Ectodermal cell (in vitro differentiated cells): Measurements from ENCODE around the gene GP5.

Experiments used
- H3K27ac ChIP-seq: 2 replicates; pipeline ENCODE4 v1.7.0; 2013; ENCODE audit warnings: mild to moderate bottlenecking, low read depth, low read length; ENCODE audit not compliant: insufficient read depth, poor library complexity, severe bottlenecking
- H3K27me3 ChIP-seq: 2 replicates; pipeline ENCODE4 v1.7.0; 2013; ENCODE audit warnings: mild to moderate bottlenecking, low read length; ENCODE audit not compliant: insufficient read depth, control insufficient read depth, poor library complexity, severe bottlenecking
- H3K36me3 ChIP-seq: one replicate; pipeline ENCODE4 v1.7.0; 2013; ENCODE audit warnings: low read length; ENCODE audit not compliant: control insufficient read depth, insufficient read depth
- H3K4me1 ChIP-seq: one replicate; pipeline ENCODE4 v1.7.0; 2013; ENCODE audit warnings: low read length; ENCODE audit not compliant: control insufficient read depth, insufficient read depth
- H3K4me3 ChIP-seq: 2 replicates; pipeline ENCODE4 v1.7.0; 2013; ENCODE audit warnings: low read depth, low read length, control low read depth; ENCODE audit not compliant: insufficient read depth
- H3K9me3 ChIP-seq: 2 replicates; pipeline ENCODE4 v1.7.0; 2013; ENCODE audit warnings: mild to moderate bottlenecking, low read length, moderate library complexity; ENCODE audit not compliant: control insufficient read depth
- WGBS, 2 experiments: methylation state at CpG; one replicate each; pipeline ENCODE4 v1.1.7; 2013; ENCODE audit warnings: missing lambda C conversion rate in 2 of 2; 5-methylcytosine and 5-hydroxymethylcytosine counted together

The GP5 gene

DNA sequence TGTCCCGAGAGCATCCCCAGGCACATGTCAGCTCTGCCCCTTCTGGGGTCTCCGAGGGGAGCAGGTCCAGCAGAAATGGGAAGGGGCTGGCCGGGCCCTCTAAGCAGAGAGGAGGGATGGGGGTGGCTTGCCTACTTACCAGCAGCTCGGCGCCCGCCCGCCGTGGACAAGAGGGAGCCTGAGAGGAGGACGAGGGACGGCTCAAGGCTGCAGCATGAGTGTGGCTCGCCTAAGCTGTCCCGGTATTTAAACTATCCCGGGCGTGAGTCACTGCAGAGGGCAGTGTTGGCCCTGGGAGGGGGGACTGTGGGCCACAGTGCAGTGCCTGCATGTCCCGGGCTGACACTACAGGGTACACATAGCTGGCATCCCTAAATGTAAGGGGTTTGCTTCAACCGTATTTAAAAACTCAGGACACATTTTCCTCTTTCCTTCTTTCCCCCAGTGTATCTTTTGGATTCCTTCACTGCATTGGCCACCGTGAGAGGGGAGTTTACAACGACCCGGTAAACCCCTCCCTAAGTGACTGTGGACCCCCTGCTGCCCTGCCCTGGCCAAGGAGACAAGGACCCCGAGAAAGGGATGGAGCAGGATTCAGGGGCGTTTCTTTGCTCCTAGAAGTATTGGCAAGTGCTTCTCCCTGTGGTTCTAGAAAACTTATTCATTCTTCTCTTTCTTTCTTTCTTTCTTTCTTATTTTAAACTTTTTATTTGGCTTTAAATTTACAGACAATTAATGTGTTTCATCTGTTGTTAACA, 29.4 kb downstream of the GP5 start, which contains the start of gene LRRC15:
LRRC15 (minus strand) TSS at position 222 of the 758 bp plus-strand sequence. CDS start 8,700 bp downstream, outside the sequence.
- no peak within 1 kb of the TSS for H3K27ac ChIP-seq
- no peaks in the 10 kb centered on the region for H3K36me3 ChIP-seq
- H3K27me3 ChIP-seq: peaks cover 23% of the 10 kb centered on the region
- peaks cover 26% of the 10 kb centered on the region for H3K4me1 ChIP-seq
- H3K9me3 ChIP-seq: no peaks in the 10 kb centered on the region
- WGBS, 2 experiments: 17 to 19% methylated on average over 21 of the region's 21 CpGs
- no peak within 1 kb of the TSS for H3K4me3 ChIP-seq

DNA sequence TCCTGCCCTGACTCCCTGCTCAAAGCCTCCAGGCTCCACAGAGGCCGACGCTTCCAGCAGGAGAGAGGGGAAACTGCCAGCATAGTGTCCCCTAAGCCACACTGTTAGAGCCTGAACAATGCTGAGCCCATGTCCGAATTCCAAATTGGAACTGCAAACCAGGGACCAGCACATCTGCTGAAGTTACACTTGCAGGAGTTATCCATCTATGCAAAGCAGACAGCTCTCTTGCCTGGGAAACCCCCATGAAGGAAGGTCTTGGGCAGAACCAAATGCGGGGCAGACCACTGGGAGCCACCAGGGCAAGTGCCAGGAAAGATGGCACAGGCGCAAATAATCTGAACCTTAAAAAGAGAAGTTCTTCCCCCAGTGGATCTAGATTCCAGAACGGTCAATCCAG, 30.1 kb downstream of the GP5 start:
- H3K4me1 ChIP-seq: peaks cover 28% of the 10 kb centered on the region
- H3K4me3 ChIP-seq: no peak overlapping the region
- H3K36me3 ChIP-seq: no peaks in the 10 kb centered on the region
- H3K27me3 ChIP-seq: peaks cover 23% of the 10 kb centered on the region
- 82 to 84% methylated on average over 6 of the region's 6 CpGs for WGBS, 2 experiments
- no peaks in the 10 kb centered on the region for H3K9me3 ChIP-seq
- H3K27ac ChIP-seq: no peak overlapping the region

DNA sequence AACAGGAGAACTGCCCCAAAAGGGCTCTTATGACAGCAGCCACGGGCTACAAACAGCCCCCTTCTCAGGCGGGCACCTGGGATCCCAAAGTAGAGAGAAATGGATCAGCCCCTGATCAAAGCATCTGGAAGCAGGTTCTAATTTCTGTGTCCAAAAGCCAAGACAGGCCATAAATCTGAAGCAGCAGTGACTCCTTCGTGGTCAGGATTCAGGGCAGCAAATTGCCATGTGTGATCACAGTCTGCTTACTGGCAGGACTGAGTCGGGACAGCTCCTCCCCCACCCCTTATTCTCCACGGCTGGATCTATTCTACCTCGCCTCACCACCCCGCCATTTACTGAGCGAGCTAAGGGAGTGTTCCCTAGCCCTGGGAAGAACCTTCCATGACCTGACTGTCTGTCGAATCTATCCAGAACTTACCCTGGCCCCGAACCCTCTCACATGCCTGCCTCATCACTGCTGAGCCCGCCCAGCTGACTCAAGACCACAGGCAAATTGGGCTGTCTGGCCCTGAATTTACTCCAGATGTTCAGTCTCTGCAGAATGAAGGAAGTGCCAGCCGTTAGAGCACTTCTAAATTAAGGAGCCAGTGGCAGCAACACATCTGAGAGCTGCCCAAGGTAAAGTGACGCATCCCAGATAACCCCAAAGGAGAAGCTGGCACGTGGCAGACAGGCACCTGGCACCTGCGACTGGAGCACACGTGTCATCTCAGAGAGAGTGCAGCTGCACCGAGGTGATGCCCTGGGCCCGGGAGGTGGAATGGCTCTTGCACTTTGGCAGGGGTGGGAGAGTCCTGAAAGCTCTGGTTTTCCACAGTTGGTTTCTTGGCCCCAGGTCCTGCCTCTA, 30.8 kb downstream of the GP5 start:
- no peak overlapping the region for H3K4me3 ChIP-seq
- H3K36me3 ChIP-seq: no peaks in the 10 kb centered on the region
- H3K27ac ChIP-seq: no peak overlapping the region
- H3K9me3 ChIP-seq: no peaks in the 10 kb centered on the region
- peaks cover 23% of the 10 kb centered on the region for H3K27me3 ChIP-seq
- H3K4me1 ChIP-seq: peaks cover 28% of the 10 kb centered on the region
- 66 to 68% methylated on average over 18 of the region's 18 CpGs for WGBS, 2 experiments

DNA sequence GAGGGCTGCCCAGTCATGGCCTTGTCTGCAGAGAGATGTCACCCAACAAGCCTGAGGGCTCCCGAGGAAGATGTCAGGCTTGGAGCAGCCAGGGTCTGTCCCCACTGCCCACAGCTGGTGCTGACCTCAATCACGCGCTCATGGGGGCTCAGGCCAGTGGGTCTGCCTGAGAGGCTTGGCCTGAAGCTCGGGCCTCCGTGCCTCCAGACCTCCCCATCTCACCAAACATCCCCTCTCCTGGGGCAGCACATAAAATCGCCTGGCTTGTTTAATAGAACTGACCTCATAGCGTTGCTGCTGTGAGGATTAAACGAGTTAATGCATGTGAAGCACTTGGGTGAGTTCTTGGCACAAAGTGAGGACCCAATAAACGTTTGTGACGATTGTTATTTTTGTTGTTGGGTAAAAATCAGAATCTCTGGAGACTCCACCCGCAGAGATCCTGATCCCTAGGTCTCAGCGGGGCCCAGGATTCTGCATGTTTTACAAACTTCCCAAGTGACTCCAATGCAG, 33.0 kb downstream of the GP5 start:
- H3K4me1 ChIP-seq: peaks cover 28% of the 10 kb centered on the region
- H3K36me3 ChIP-seq: no peaks in the 10 kb centered on the region
- 92 to 93% methylated on average over 12 of the region's 12 CpGs for WGBS, 2 experiments
- H3K4me3 ChIP-seq: no peak overlapping the region
- H3K9me3 ChIP-seq: no peaks in the 10 kb centered on the region
- no peak overlapping the region for H3K27ac ChIP-seq
- peaks cover 23% of the 10 kb centered on the region for H3K27me3 ChIP-seq

DNA sequence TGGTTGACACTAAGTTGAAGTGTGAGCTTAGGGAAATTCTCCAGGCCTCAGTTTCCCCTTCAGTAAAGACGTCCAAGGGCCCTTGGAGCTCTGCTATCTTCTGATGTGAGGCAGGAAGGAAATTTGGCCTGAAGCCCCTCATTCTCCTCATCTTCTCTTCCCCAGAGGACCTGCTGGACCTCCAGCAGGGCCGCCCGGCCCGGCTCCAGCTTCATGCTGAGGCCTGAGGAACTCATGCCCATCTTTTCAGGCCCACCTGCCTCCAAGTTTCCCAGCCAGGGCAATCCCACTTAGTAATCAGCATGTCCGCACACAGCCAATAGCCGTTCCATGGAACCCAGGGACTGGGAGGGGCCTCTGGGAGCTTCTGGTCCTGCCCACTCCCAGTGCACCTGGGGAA, 33.5 kb downstream of the GP5 start:
- H3K27me3 ChIP-seq: peaks cover 23% of the 10 kb centered on the region
- no peaks in the 10 kb centered on the region for H3K9me3 ChIP-seq
- H3K36me3 ChIP-seq: no peaks in the 10 kb centered on the region
- H3K4me3 ChIP-seq: no peak overlapping the region
- 88 to 94% methylated on average over 6 of the region's 6 CpGs for WGBS, 2 experiments
- H3K4me1 ChIP-seq: peaks cover 24% of the 10 kb centered on the region
- H3K27ac ChIP-seq: no peak overlapping the region

DNA sequence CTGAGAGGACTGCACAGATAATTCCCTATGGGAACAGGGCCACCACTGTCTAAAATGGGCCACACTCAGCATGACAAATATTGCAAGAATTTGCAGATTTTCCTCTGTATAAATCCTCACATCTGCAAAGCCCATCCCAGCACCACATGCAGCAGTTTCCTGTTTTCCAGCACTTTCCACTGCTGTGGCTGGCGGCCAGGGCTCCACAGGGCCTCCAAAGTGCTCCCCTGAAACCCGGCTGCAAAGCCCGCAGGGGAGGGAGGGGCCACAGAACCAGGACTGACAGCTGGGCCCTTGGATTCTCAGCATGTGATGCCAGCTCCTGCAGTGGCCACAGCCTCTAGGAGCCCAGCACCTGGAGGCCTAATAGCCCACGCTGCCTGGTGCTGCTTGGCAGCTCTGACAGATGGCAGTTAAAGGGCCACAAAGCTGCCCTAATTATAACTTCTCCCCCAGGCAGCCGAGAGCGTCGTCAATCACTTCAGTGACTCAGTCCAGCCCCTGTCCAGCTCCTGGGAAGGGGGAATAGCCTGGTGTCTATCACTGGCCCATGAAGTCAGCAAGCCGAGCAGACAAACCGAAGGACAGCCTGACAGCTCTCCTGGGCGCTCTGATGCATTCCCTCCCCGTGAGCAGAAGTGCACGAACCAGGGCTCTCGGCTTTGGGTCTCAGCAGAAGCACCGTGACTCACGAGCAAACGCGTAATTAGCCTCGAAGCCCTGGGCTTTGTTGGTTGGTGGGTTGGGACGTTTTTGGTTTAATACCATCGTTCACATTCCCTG, 34.2 kb downstream of the GP5 start:
- no peak overlapping the region for H3K27ac ChIP-seq
- H3K27me3 ChIP-seq: peaks cover 21% of the 10 kb centered on the region
- peaks cover 17% of the 10 kb centered on the region for H3K4me1 ChIP-seq
- WGBS, 2 experiments: 36 to 44% methylated on average over 20 of the region's 20 CpGs
- H3K4me3 ChIP-seq: no peak overlapping the region
- no peaks in the 10 kb centered on the region for H3K9me3 ChIP-seq
- H3K36me3 ChIP-seq: no peaks in the 10 kb centered on the region

DNA sequence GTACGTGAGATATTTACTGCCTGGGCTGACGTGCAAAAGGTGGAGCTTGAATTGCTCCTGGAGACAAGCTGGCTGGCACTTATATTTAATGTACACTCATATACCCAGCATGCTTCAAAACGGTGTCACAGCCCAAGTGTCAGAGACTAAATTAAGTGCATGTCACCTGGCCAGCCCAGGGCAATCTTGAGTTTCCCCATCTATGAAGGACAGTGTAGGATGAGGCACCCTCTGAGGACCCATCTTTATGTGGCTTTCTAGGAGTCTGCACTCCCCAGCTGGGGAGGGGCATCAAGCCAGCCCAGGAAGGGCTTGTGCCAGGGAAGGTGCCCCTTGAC, 34.8 kb downstream of the GP5 start:
- Histone ChIP-seq H3K27me3 (peaks cover 16% of the 10 kb centered on the region), H3K27ac (no peak overlapping the region), H3K9me3 (no peaks in the 10 kb centered on the region), H3K36me3 (no peaks in the 10 kb centered on the region), H3K4me1 (peaks cover 16% of the 10 kb centered on the region), H3K4me3 (no peak overlapping the region)
- WGBS, 2 experiments: 93 to 96% methylated on average over 3 of the region's 3 CpGs

DNA sequence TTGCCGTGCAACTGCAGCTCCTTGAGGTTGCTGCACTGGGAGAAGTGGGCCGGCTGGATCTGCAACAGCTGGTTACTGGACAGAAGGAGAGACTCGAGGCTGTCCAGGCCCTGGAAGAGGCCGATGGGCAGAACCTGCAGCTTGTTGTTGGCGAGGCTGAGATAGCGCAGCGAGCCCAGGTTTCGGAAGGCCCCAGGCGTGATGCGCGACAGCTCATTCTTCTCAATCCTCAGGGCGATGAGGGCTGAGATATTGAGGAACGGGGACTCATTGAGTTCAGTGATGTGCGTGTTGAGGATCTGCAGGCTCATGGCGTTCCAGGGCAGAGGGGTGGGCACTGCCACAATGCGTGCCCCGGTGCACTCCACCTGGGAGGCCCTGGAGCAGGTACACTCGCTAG, 38.5 kb downstream of the GP5 start:
- H3K4me3 ChIP-seq: no peak overlapping the region
- H3K9me3 ChIP-seq: no peaks in the 10 kb centered on the region
- no peaks in the 10 kb centered on the region for H3K27me3 ChIP-seq
- no peak overlapping the region for H3K27ac ChIP-seq
- H3K4me1 ChIP-seq: peaks cover 7% of the 10 kb centered on the region
- no peaks in the 10 kb centered on the region for H3K36me3 ChIP-seq
- 92% methylated on average over 18 of the region's 18 CpGs for WGBS, 2 experiments

DNA sequence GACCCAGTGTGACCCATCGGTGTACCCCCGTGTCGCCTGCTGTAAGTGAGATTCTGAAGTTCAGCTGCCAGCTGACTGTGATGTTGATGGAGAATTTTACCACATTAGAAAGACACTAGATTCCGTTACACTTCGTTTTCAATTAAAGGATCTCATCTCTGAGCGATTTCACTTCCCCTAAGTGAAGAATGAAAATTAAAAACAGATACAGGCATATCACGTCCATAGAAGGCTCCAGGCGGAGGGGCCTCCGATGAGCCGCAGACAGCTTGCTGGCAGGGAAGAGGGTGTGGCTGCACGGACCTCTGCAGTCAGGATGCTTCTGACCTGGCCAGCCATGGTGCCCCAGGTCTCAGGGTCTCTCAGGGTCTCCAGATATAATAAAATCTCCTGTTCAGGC, 41.4 kb downstream of the GP5 start:
- H3K27me3 ChIP-seq: no peaks in the 10 kb centered on the region
- no peak overlapping the region for H3K4me3 ChIP-seq
- H3K27ac ChIP-seq: no peak overlapping the region
- H3K36me3 ChIP-seq: no peaks in the 10 kb centered on the region
- no peaks in the 10 kb centered on the region for H3K4me1 ChIP-seq
- WGBS, 2 experiments: 89 to 93% methylated on average over 11 of the region's 11 CpGs
- no peaks in the 10 kb centered on the region for H3K9me3 ChIP-seq

DNA sequence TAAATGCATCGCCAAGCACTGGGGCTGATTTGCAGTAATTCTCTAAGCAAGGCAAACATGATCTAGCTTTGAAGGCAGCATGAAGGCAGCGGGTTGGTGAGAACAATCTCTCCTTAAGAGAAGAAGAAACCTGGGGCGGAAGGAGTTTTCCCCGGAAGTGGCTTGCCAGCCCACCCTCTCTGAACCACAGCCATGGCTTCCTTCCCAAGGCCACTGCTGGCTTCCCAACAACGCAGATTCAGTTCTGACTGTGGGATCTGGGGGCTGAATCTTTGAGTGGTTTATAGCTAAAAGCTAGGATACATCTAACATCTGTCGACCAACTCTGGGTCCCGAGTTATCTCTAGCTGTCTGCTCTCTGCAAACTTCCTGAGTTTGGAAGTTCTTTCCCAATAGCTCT, 43.7 kb downstream of the GP5 start:
- H3K36me3 ChIP-seq: no peaks in the 10 kb centered on the region
- H3K4me1 ChIP-seq: no peaks in the 10 kb centered on the region
- no peaks in the 10 kb centered on the region for H3K9me3 ChIP-seq
- H3K27me3 ChIP-seq: no peaks in the 10 kb centered on the region
- H3K4me3 ChIP-seq: no peak overlapping the region
- H3K27ac ChIP-seq: no peak overlapping the region
- 93 to 94% methylated on average over 7 of the region's 7 CpGs for WGBS, 2 experiments
